Epithelial cell of esophagus (primary cell): ENCODE results near the gene SYNGR2.

Experiments
- DNase-seq: peaks from one replicate; pipeline ENCODE4 v3.0.0; 2010; ENCODE audit warnings: low read depth
- H3K4me3 ChIP-seq: 2 replicates; pipeline ENCODE4 v1.5.1; 2011; ENCODE audit warnings: mild to moderate bottlenecking, low read length, control low read depth
- TF ChIP-seq, protein P1 (sequence below): IDR thresholded peaks from 2 replicates; pipeline ENCODE4 v1.5.1; 2011; ENCODE audit warnings: low read depth, mild to moderate bottlenecking, low read length, control low read depth, inconsistent platforms; ENCODE audit not compliant: insufficient read depth; ENCODE audit errors: missing control alignments

Gene SYNGR2

DNA sequence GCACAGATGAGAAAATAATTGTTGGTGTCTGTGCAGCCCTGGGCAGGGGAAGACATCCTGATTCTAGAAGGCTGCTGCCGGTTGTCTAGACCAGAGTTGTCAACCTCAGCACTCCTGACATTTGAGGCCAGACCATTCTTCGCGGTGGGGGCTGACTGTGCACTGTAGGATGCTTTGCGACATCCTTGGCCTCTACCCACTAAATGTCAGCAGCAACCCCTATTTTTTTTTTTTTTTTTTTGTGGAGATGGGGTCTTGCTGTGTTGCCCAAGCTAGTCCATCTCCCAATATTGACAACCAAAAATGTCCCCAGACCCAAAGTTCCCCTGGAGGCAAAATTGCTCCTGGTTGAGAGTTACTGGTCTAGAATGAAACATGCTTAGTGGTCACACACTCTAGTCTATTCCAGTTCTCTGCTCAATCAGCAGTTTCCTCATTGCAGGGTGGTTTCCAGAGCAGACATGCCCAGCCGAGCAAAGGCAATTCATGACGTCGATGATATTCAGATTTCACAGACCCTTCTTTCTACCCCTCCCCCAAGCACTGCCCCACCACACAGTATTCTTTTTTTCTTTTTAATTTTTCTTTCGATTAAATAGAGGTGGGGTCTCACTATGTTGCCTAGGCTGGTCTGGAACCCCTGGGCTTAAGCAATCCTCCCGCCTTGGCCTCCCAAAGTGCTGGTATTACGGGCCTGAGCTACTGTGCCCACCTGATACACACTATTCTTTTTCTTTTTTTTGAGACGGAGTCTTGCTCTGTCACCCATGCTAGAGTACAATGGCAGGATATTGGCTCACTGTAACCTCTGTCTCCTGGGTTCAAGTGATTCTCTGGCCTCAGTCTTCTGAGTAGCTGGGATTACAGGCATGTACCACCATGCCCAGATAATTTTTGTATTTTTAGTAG lies 13.2 kb upstream of the SYNGR2 start:
- peak; percentile 88 for DNase-seq
- TF ChIP-seq, protein P1, sequence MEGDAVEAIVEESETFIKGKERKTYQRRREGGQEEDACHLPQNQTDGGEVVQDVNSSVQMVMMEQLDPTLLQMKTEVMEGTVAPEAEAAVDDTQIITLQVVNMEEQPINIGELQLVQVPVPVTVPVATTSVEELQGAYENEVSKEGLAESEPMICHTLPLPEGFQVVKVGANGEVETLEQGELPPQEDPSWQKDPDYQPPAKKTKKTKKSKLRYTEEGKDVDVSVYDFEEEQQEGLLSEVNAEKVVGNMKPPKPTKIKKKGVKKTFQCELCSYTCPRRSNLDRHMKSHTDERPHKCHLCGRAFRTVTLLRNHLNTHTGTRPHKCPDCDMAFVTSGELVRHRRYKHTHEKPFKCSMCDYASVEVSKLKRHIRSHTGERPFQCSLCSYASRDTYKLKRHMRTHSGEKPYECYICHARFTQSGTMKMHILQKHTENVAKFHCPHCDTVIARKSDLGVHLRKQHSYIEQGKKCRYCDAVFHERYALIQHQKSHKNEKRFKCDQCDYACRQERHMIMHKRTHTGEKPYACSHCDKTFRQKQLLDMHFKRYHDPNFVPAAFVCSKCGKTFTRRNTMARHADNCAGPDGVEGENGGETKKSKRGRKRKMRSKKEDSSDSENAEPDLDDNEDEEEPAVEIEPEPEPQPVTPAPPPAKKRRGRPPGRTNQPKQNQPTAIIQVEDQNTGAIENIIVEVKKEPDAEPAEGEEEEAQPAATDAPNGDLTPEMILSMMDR: no peak
- no peak overlapping the region for H3K4me3 ChIP-seq

DNA sequence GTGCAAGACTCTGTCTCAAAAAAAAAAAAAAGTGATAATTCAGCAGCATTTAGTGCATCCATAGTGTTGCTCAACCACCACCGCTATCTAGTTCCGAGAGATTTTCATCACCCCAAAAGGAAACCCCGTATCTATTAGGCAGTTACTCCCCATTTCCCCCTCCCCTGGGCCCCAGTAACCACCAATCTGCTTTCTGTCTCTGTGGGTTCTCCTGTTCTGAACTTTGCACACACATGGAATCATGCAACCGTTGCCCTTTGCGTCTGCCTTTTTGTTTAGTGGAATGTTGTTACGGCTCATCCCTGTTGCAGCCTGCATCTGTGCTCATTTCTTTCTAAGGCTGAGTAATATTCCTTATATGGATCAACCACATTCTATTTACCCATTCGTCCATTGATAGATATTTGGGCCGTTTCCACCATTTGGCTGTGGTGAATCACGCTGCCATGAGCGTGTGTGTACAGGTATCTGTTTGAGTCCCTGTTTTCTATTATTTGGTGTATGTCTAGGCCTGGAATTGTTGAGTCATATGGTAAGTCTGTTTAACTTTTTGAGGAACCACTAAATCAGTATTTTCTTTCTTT lies 8.7 kb upstream of the SYNGR2 start:
- TF ChIP-seq, protein P1: no peak
- no peak overlapping the region for H3K4me3 ChIP-seq
- DNase-seq: peak; percentile 99

DNA sequence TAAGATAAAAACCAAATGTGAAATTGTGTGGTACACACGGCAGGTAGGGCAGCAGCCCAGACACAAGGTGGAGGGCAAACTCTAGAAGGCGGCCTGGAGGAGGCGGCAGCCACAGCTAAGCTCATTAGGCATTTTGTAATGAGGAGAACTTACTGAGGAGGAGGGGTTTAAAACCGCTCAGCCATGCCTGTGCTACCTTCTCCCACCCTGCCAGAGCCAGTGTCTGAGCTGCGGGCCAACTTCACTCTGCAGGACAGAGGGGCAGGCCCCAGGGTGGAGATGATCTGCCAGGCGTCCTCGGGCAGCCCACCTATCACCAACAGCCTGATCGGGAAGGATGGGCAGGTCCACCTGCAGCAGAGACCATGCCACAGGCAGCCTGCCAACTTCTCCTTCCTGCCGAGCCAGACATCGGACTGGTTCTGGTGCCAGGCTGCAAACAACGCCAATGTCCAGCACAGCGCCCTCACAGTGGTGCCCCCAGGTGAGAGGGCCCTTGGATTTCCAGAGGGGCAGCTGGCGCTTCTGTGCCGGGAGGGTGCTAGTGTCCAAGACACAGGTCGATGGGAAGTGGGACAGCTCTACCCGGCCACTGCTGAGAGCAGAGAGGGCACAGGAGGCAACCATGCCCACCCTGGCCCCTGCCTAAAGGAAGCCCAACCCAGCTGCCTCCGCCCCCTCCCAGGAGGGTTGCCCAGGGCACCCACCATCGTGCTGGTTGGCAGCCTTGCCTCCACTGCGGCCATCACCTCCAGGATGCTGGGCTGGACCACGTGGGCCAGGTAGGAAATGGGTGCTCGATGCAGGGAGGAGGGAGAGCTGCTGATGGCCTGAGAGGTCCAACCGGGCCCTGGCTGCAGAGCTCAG lies 4.3 kb upstream of the SYNGR2 start:
- DNase-seq: no peak
- TF ChIP-seq, protein P1: no peak
- H3K4me3 ChIP-seq: no peak overlapping the region

DNA sequence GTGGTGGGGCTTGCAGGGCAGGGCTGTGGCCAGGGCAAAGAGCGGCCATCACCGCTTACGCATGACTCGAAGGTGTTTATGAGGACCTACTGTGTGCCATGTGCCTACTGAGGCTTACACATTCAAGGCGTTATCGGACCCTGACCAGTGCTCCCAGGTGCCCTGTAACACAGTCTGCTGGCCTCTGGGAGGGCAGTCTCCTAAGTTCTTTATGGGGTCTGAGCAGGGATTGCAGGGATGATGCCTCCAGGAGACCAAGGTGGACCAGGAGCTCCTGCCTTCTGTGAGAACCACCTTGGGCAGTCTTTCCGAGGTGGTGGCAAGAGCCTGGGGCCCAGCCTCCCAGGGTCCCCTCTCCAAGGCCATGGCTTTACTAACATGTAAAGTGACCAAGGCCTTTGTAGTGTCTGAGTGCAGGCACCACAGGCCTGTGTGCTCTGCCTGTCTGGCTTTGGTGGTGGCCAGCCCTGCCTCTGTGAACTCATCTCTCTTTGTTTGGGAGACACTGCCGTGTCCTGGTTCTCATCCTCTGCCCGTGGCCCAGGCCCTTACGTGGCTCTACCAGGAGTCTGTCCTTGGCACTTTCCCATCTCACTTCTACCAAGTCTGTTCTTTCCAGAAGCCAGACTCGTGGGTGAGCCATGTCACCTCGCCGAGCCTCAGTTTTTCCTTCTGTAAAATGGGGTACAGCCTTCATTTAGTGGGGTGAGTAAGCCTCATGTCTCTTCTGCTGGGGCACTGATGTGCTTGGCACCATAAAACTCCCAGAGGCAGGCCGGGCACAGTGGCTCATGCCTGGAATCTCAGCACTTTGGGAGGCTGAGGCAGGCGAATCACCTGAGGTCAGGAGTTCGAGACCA lies 3.4 kb upstream of the SYNGR2 start:
- no peak for DNase-seq

DNA sequence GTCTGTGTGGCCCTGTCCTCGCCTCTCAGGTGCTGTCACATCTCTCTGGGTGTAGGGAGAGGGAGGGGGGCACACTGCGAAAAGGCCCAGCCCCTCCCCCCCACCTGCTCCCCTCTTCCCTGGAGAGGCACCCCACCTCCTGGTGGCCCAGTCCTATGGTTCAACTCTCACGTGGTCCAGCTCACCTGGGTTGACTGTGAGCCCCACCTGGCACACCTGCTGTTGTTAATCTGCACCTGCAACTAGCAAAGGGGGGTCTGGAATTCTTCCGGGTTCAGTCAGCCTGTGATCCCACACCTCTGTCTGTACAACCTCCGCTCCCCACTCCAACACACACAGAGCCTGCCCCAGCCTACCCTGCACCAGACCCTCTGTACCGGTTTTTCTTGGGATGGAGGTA lies 2.0 kb upstream of the SYNGR2 start:
- TF ChIP-seq, protein P1: no peak
- no peak overlapping the region for H3K4me3 ChIP-seq
- DNase-seq: no peak

More for the DNA sequence above, 3.4 kb upstream of the SYNGR2 start:
- H3K4me3 ChIP-seq: no peak overlapping the region
- TF ChIP-seq, protein P1: no peak
